Activated B cell treated with CpG ODN at 0.5 μM for 24 hours (primary cell): Measurements from ENCODE around the gene TIMM22. TPM values are rescaled to one million over a fixed set of nuclear protein-coding genes. Genes with fewer than 3 reads are reported as not detected.
A peak's percentile ranks its signal among the peaks of the same experiment; 100 is the strongest.

Experiments used
- ATAC-seq: fragments of 200-7000 bp; cut with Tn5 transposase; one replicate; pipeline ENCODE4 v1.10.0; 2021; ENCODE audit warnings: low read depth, mild to moderate bottlenecking, moderate library complexity
- CTCF ChIA-PET: fragments of 350-600 bp; sonication (Branson Sonifier 250); formaldehyde crosslinking; loops from one replicate; lab custom pipeline; 2021; ENCODE audit warnings: antibody characterized with exemption; lab: Charles Lee
- POLR2A ChIA-PET: fragments of 350-600 bp; sonication (Branson Sonifier 250); formaldehyde crosslinking; loops from one replicate; lab custom pipeline; 2021; ENCODE audit warnings: antibody characterized with exemption; lab: Charles Lee
- DNase-seq: peaks from one replicate; pipeline ENCODE4 v3.0.0; 2022
- H3K27ac Mint-ChIP-seq: one replicate; pipeline ENCODE4 v1.8.0; 2020; ENCODE audit warnings: mixed read lengths
- H3K27me3 Mint-ChIP-seq: one replicate; pipeline ENCODE4 v1.8.0; 2021; ENCODE audit warnings: mixed read lengths
- H3K36me3 Mint-ChIP-seq: one replicate; pipeline ENCODE4 v1.8.0; 2021; ENCODE audit warnings: low read depth, mixed read lengths
- H3K4me1 Mint-ChIP-seq: one replicate; pipeline ENCODE4 v1.8.0; 2021; ENCODE audit warnings: mixed read lengths
- H3K4me3 Mint-ChIP-seq: one replicate; pipeline ENCODE4 v1.8.0; 2020; ENCODE audit warnings: mild to moderate bottlenecking, mixed read lengths
- H3K9me3 Mint-ChIP-seq: one replicate; pipeline ENCODE4 v1.8.0; 2020; ENCODE audit warnings: mixed read lengths
- intact Hi-C: fragments of 100-400 bp; cut with micrococcal nuclease; formaldehyde crosslinking; loops from one replicate; pipeline ENCODE4 v1.15.1; 2024
- total RNA-seq: library from RNA; stranded (reverse); gene quantifications from 2 replicates; pipeline ENCODE4 v1.2.3, GENCODE V29; 2022
- TF ChIP-seq, protein P1 (sequence below): fragments of 200-600 bp; IDR thresholded peaks from one replicate; pipeline ENCODE4 v1.8.0; 2022; ENCODE audit warnings: antibody characterized with exemption, mild to moderate bottlenecking

Gene TIMM22
- total RNA-seq, 1 donor from 2014 or later = 11.1 TPM

DNA sequence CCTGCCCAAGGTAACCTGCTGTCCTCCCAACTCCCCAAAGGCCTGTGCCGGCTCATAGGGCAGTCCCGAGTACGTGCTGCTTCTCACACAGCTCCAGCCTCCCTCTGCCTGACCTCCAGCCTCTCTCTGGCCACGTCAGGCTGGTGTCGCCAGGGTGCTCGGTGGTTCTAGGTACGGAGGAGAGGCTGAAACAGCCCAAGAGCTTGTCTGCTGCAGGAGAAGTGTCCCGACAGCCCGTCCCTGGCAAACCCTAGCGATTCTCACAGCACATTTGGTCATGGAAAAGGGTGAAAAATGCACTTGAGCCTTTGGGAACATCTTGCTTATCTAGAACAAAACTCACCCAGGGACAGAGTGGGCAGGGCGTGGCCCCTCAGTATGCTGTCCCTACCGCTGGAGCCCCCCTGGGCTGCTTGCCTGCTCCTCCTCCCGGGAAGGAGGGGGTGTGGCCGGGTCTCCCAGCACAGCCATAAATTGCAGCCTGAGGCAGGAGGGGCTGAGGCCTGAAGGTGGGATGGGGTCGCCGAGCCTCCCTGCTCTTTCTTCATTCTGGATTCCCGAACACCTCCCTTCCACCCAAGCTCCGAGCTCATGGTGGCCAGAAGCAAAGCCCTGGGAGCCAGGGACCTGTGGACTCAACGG is 40.4 kb downstream of the TIMM22 start:
- Mint-ChIP-seq H3K4me1 (peaks cover 29% of the 10 kb centered on the region), H3K4me3 (no peak overlapping the region), H3K36me3 (peaks cover 20% of the 10 kb centered on the region), H3K27ac (no peak overlapping the region), H3K27me3 (no peaks in the 10 kb centered on the region), H3K9me3 (no peaks in the 10 kb centered on the region)
- DNase-seq (no peak), ATAC-seq (no peak)
- TF ChIP-seq, protein P1, sequence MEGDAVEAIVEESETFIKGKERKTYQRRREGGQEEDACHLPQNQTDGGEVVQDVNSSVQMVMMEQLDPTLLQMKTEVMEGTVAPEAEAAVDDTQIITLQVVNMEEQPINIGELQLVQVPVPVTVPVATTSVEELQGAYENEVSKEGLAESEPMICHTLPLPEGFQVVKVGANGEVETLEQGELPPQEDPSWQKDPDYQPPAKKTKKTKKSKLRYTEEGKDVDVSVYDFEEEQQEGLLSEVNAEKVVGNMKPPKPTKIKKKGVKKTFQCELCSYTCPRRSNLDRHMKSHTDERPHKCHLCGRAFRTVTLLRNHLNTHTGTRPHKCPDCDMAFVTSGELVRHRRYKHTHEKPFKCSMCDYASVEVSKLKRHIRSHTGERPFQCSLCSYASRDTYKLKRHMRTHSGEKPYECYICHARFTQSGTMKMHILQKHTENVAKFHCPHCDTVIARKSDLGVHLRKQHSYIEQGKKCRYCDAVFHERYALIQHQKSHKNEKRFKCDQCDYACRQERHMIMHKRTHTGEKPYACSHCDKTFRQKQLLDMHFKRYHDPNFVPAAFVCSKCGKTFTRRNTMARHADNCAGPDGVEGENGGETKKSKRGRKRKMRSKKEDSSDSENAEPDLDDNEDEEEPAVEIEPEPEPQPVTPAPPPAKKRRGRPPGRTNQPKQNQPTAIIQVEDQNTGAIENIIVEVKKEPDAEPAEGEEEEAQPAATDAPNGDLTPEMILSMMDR = no peak
- intact Hi-C loops = no loop called here
- CTCF ChIA-PET = no interaction called here
- POLR2A ChIA-PET = interaction anchor here (0.5 kb wide), 1 partner anchor 362 kb away, joined by 3 read pairs; the partner anchor contains the start of gene YWHAE

DNA sequence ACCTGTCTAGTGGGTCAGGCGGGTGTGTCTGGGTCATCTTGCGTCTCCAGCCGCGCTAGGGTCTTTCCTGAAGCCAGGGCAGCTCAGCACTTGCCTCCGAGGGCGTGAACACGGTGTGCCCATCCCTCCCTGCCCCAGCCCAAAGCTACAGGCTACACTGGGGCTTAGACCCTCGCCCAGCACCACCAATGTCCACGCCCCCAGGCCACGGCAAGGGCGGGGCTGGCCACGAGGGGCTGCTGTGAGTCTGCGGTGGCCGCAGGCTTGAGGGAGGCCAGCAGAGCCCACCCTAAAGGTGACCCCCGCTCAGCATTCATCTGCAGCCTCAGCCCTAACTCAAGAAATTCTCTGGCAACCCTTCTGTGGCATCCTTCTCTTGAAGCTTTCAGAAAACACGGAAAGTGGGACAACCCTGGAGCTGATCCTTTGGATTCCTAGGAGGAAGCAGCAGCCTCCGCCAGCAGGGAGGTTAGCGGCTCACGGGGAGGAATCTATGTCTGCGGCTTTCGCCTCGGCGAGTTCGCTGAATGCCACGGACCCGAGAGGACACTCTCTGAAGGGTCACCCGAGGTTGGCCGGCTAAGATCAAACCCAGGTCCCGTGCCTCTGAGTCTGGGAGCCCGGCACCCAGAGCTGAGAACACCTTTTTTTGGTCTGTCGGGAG is 41.7 kb downstream of the TIMM22 start:
- no peak for DNase-seq
- CTCF ChIA-PET = no interaction called here
- H3K27ac Mint-ChIP-seq = no peak overlapping the region
- POLR2A ChIA-PET = no interaction called here
- intact Hi-C loops = no loop called here
- no peak for ATAC-seq
- H3K36me3 Mint-ChIP-seq = peaks cover 21% of the 10 kb centered on the region
- no peak overlapping the region for H3K4me3 Mint-ChIP-seq
- peaks cover 18% of the 10 kb centered on the region for H3K4me1 Mint-ChIP-seq
- TF ChIP-seq, protein P1 = no peak
- no peaks in the 10 kb centered on the region for H3K27me3 Mint-ChIP-seq
- no peaks in the 10 kb centered on the region for H3K9me3 Mint-ChIP-seq

DNA sequence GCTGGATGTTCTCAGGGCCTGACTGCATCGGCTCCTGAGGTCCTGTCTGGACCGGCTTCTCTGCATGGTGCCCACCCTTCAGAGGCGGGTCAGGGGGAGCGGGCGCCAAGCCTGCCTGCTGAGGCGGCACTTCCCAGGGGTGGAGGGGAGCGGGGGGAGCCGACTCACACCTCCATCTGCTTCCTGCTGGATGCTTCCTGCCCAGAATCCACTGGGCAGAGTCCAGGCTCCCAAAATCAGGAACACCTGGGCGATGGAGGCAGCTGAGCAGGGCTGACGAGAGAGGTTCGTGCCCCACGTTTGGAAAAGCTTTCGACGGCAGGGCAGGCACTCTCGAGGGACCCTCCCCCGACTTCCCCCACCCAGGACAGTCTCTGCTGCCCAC is 42.2 kb downstream of the TIMM22 start:
- ChIA-PET CTCF (no interaction called here), POLR2A (no interaction called here)
- H3K4me3 Mint-ChIP-seq = no peak overlapping the region
- H3K4me1 Mint-ChIP-seq = peaks cover 13% of the 10 kb centered on the region
- H3K27me3 Mint-ChIP-seq = no peaks in the 10 kb centered on the region
- peaks cover 18% of the 10 kb centered on the region for H3K36me3 Mint-ChIP-seq
- DNase-seq (no peak), ATAC-seq (no peak)
- TF ChIP-seq, protein P1 = no peak
- no peak overlapping the region for H3K27ac Mint-ChIP-seq
- no peaks in the 10 kb centered on the region for H3K9me3 Mint-ChIP-seq
- intact Hi-C loops = no loop called here

DNA sequence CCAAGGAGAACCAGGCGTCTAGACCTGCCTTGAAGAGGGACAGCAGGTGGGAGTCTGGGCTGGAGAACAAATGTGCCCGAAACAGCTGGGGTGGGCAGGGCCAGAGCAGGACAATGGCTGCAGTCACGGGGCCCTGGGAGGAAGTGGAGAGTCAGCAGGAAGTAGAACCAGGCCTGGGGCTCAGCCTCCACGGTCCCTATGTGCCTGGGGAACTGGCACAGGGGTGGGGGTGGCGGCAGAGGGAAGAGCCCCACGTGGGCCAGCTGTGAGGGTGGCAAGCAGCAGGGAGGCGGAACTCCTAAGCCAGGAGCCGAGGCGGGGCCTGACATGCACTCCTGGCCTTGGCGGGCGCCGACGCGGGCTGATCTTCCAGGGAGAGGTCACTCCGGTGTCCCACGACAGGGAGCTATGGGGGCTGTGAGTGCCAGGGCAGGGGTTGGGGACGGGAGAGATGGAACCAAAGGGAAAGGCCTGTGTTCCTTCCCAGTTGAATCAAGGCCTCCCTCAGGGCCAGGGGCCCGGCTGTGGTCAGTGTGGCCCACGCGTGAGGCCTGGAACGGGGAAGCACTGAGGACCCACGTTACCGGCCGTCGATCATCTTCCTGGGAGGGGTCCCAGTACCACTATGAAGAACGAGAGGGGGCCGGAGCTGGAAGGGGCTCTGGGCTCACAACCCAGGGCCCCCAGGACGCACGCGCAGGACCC is 42.7 kb downstream of the TIMM22 start:
- peaks cover 7% of the 10 kb centered on the region for H3K4me1 Mint-ChIP-seq

More for the DNA sequence above, 42.7 kb downstream of the TIMM22 start:
- Mint-ChIP-seq H3K27ac (no peak overlapping the region), H3K4me3 (no peak overlapping the region), H3K27me3 (no peaks in the 10 kb centered on the region), H3K9me3 (no peaks in the 10 kb centered on the region), H3K36me3 (peaks cover 17% of the 10 kb centered on the region)
- CTCF ChIA-PET = interaction anchor here (1.5 kb wide), 1 partner anchor 17 kb away, joined by 3 read pairs; no protein-coding TSS in a partner anchor
- ATAC-seq (peak; percentile 25), DNase-seq (no peak)
- intact Hi-C loops = no loop called here
- TF ChIP-seq, protein P1 = no peak
- POLR2A ChIA-PET = no interaction called here
